HS-27A (cell line): ENCODE results near the gene NHP2.
"Not testable (repeated sequence)": the region's sequence is repeated elsewhere in the genome, so short reads cannot be mapped to it uniquely, and the experiment has no call there.

Experiments
- DNase-seq: peaks from one replicate; pipeline ENCODE4 v3.0.0-alpha.2; 2012; ENCODE audit warnings: low read depth, missing footprints

The NHP2 gene

DNA sequence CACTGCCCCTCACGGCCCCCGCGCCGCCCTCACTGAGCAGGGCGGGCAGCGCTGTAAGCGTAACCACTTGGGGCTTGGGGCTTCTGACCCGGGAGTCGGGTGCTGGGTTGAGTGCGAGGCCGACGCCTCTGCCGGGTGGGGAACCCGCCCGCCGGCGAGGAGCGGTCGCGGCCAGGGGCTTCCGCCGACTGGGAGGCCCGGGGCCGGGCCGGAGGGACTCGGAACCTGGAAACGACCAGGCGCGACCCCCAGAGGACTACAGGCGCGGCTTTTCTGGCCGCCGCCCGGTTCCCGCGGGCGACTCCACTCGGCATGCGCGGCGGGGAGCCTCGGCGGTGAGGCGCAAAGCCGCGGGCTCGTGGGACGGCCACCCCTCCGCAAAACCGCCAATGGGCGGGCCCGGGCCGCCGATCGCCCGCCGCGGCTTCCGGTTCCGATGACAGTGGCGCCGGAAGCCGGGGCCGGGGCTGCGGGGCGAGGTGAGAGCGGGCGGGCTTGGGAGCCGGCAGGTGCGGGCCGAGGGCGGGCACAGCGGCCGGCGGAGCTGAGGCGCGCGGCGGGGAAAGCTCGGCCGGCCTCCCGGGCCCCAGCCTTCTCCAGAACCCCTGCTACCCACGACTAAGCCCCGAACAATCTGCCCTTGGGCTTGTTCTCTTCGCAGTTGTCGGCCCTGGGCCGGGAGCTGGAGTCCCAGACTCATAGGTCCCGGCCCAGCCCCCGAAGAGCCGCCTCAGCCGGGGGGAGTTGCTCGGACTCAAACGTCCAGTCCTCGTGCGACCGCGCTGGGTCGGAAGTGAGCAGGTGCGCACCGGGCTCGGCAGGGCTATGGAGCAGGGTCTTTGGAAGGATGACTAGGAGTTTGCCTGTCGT is 22.9 kb downstream of the NHP2 start, which contains the start of gene RMND5B:
Gene RMND5B (plus strand): TSS at position 439 of the 870 bp plus-strand sequence. CDS start 7,106 bp downstream, outside the sequence.
- no peak for DNase-seq

GRCh38 chr5:178130234-178130575 is 23.5 kb downstream of the NHP2 start:
- not testable (repeated sequence) for DNase-seq

GRCh38 chr5:178129296-178129695 is 24.4 kb downstream of the NHP2 start:
- DNase-seq: no peak

- not testable (repeated sequence) for DNase-seq
These were observed 26.2 kb downstream of the NHP2 start for GRCh38 chr5:178127300-178128009.

DNA sequence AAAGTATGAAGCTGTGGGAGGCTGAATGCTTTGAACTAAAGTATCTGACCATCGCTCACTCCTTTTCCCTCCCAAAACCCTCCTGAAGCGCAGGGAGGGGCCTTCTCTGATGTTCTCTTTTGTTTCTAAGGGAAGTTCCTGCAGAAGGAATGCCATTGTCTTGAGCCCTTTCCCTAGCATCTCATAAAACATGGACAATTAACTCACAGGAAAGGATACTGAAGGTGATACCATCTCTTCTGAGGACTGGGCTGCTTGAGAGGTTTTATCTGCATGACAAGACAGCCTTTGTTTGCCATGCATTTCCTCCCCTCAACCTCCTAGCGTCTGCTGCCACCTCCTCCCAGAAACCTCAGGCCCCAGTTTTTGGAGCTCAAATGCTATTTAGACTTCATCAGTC is 27.1 kb downstream of the NHP2 start:
- DNase-seq: no peak

- no peak for DNase-seq
These were observed 28.3 kb downstream of the NHP2 start for GRCh38 chr5:178125253-178125906.

- DNase-seq: no peak
These were observed 29.4 kb downstream of the NHP2 start for GRCh38 chr5:178123966-178124925.

GRCh38 chr5:178123094-178123965 is 30.4 kb downstream of the NHP2 start:
- DNase-seq: no peak

- no peak for DNase-seq
These were observed 31.3 kb downstream of the NHP2 start for GRCh38 chr5:178122346-178122745.

DNA sequence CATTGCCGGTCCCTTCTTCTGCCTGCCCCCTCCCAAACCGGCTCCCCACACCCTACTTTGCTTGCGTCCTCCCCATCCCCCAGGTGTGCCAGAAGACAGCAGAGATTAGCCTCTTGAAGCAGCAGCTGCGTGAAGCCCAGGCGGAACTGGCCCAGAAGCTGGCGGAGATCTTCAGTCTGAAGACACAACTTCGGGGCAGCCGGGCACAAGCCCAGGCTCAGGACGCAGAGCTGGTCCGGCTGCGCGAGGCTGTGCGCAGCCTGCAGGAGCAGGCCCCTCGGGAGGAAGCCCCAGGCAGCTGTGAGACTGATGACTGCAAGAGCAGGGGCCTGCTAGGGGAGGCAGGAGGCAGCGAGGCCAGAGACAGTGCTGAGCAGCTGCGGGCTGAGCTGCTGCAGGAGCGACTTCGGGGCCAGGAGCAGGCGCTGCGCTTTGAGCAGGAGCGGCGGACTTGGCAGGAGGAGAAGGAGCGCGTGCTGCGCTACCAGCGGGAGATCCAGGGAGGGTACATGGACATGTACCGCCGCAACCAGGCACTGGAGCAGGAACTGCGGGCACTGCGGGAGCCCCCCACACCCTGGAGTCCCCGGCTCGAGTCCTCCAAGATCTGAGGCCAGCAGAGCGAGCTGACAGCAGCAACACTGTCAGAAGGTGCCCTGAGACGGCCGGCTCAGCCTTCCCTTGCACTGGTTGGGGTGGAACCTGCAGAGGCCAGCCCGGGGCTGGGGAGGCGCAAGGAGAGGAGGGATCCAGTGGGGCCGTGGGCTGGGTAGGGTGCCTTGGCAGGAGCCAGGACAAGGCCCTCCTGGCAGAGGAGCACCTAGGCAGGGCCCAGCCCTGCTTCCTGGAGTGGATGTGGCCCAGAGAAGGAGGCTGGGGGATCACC is 32.1 kb downstream of the NHP2 start:
- DNase-seq: no peak

GRCh38 chr5:178120607-178121357 is 32.9 kb downstream of the NHP2 start:
- no peak for DNase-seq

DNA sequence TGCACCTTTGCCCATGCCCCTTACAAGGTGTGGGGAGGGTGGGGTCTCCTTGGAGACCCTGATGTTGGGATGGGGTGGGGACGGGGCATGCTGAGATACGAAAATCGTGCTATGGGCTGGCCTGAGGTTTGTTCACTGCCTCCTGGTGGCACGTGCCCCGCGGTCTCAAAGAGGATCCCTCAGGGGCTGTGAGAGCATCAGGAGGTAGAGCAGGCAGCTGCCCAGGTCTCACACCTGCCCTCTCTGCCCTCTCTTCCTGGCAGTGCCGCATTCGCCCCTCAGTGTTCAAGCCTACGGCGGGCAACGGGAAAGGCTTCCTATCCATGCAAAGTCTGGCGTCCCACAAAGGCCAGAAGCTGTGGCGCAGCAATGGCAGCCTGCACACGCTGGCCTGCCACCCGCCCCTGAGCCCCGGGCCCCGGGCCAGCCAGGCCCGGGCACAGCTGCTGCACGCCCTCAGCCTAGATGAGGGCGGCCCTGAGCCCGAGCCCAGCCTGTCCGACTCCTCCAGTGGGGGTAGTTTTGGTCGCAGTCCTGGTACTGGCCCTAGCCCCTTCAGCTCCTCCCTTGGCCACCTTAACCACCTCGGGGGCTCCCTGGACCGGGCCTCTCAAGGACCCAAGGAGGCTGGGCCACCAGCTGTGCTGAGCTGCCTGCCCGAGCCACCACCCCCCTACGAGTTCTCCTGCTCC is 33.6 kb downstream of the NHP2 start:
- no peak for DNase-seq

- DNase-seq: no peak
These were observed 35.6 kb downstream of the NHP2 start for GRCh38 chr5:178117923-178118701.

- DNase-seq: no peak
These were observed 37.4 kb downstream of the NHP2 start for GRCh38 chr5:178116143-178116885.

DNA sequence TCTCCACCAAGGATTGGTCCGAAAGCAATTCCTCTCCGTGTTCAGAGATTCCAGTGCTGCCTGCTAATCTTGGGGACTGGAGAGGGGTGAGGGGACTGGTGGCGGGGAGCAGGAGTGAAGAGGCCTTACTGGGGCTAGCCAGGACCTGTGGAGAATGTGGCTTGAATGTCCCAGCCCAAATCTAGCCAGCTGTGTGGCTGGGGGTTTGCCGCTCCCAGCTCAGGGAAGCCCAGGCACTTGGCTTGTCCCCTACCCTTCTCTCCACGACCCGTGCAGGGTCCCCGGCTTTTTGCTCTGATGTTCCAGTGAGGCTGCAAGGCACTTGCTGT is 37.9 kb downstream of the NHP2 start:
- no peak for DNase-seq

DNA sequence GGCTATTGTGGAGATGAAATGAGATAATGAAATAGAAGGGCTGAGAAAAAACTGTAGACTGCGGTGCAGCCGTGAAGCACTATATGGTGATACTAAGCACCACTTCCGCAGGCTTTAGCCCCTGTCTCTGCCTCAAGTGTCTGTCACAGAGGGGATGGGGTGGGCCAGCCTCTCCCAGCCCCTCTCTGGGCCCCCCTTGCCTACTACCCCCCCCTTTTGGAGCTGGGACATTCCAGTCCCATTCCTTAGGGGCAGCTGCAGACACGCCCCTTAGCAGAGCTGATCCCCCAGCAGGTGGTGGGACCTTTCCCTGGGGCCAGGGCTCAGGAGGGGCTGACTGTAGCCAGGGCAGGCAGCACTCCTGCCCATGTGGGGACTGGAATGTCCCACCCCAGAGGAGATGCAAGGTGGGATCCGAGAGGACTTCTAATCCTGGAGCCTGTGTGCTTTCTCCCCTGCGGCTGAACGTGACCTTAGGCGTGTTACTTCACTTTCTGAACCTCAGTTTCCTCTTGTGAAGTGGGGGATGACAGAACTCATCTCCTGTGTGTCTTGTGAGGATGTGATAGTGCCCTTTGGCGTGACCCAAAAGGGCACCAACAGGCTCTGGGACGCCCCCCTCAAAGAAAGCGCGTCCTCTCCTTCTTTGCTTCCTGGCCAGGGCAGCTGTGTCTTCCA is 38.4 kb downstream of the NHP2 start:
- no peak for DNase-seq
